ENCODE measurements around the gene KCMF1.

Gene KCMF1

DNA sequence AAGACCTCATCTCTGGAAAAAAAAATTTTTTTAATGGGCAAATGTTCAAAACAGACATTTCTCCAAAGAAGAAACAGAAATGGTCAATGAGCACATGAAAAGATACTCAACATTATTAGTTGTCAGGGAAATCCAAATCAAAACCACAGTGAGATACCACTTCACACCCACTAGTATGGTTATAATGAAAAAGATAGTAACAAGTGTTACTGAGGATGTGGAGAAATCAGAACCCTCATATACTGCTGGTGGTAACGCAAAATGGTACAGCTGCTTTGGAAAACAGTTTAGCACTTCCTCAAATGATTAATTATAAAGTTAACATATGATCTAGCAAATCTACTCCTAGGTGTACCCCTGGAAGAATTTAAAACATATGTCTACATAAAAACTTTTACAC is 133.3 kb downstream of the KCMF1 start:
- Histone ChIP-seq H3K27me3 (ENCODE audit: insufficient read depth, low read depth) (no peaks in the 10 kb centered on the region), H3K4me3 (IDR thresholded peaks at IDR 0.05; ENCODE audit: insufficient read depth, low read depth, low read length) (no peak overlapping the region), H3K9ac (no peak overlapping the region), H3K79me2 (ENCODE audit: insufficient read depth, low read depth) (no peaks in the 10 kb centered on the region), H3K36me3 (ENCODE audit: insufficient read depth) (no peaks in the 10 kb centered on the region), H3K27ac (no peak overlapping the region), H3K4me1 (ENCODE audit: low read depth, poor library complexity, severe bottlenecking) (no peaks in the 10 kb centered on the region), H4K20me1 (ENCODE audit: insufficient read depth) (no peaks in the 10 kb centered on the region), H2AFZ (ENCODE audit: low read depth) (no peak overlapping the region), H3K4me2 (no peak overlapping the region)
- TF ChIP-seq, protein P1, sequence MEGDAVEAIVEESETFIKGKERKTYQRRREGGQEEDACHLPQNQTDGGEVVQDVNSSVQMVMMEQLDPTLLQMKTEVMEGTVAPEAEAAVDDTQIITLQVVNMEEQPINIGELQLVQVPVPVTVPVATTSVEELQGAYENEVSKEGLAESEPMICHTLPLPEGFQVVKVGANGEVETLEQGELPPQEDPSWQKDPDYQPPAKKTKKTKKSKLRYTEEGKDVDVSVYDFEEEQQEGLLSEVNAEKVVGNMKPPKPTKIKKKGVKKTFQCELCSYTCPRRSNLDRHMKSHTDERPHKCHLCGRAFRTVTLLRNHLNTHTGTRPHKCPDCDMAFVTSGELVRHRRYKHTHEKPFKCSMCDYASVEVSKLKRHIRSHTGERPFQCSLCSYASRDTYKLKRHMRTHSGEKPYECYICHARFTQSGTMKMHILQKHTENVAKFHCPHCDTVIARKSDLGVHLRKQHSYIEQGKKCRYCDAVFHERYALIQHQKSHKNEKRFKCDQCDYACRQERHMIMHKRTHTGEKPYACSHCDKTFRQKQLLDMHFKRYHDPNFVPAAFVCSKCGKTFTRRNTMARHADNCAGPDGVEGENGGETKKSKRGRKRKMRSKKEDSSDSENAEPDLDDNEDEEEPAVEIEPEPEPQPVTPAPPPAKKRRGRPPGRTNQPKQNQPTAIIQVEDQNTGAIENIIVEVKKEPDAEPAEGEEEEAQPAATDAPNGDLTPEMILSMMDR (conservative IDR thresholded peaks at IDR 0.05; ENCODE audit: low read depth, low read length) = no peak

DNA sequence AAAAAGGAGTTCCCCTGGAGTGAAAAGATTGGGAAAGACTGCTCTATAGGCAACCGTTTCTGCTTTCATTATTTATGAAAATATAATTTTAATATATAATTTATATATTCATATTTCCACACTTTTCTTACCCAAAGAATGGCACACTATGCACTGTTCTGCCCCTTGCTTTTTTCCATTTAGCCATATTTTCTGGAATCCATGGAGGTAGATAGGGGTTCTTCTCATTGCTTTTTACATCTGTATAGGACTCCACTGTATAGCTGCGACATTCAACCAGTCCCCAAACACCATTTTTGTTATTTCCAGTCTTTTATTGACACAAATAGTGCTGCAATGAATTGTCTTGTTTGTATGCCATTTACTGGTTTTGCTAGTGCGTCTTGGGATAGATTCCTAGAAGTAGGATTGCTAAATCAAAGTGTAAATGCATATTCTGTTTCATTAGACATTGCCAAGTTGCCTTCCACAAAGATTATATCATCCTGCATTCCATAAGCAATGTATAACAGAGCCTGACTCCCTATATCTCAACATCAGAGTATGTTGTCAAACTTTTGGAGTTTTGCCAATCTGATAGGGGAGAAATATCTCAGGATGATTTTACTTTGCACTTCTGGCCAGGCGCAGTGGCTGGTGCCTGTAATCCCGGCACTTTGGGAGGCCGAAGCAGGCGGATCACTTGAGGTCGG is 135.7 kb downstream of the KCMF1 start:
- Histone ChIP-seq H3K79me2 (ENCODE audit: insufficient read depth, low read depth) (no peaks in the 10 kb centered on the region), H3K27ac (no peak overlapping the region)
- TF ChIP-seq, protein P1 (conservative IDR thresholded peaks at IDR 0.05; ENCODE audit: low read depth, low read length) = no peak

More for the DNA sequence above, 135.7 kb downstream of the KCMF1 start:
- Histone ChIP-seq H3K4me3 (IDR thresholded peaks at IDR 0.05; ENCODE audit: insufficient read depth, low read depth, low read length) (no peak overlapping the region), H3K4me1 (ENCODE audit: low read depth, poor library complexity, severe bottlenecking) (no peaks in the 10 kb centered on the region), H3K27me3 (ENCODE audit: insufficient read depth, low read depth) (no peaks in the 10 kb centered on the region), H2AFZ (ENCODE audit: low read depth) (no peak overlapping the region), H3K4me2 (no peak overlapping the region), H3K9ac (no peak overlapping the region), H3K36me3 (ENCODE audit: insufficient read depth) (no peaks in the 10 kb centered on the region), H4K20me1 (ENCODE audit: insufficient read depth) (no peaks in the 10 kb centered on the region)

Data from KMS-11 (cell line).